ENCODE data around the gene MAD2L1.

Gene MAD2L1

DNA sequence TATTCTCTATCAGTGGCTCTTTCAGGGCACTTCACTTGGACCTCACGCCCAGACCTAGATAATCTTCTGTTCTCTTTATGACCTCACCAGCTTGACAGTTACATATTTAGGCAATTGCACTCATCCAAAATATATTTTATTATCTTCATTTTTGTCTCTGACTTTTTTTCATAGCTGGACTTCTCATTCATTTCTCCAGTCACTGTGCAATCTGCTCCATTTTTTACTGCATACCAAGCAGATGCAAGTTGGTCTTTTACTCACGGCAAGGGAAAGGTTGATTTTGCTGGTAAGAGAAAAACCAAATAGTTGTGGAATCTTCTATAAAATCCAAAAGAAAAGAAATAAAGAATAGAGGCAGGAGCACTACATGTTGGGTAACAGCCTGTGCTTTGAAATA is 31.7 kb downstream of the MAD2L1 start:
- H3K4me1 ChIP-seq (ENCODE audit: control insufficient read depth, insufficient read depth, low read length) = no peaks in the 10 kb centered on the region
- no peaks in the 10 kb centered on the region for H3K9me3 ChIP-seq (ENCODE audit: control insufficient read depth, insufficient read depth, low read depth, low read length)
- ChIA-PET CTCF (no interaction called here), POLR2A (no interaction called here)
- H3K36me3 ChIP-seq (ENCODE audit: control insufficient read depth in 2 of 2, insufficient read depth in 1 of 2, low read length in 2 of 2) = no peaks in the 10 kb centered on the region
- TF ChIP-seq, protein P1, sequence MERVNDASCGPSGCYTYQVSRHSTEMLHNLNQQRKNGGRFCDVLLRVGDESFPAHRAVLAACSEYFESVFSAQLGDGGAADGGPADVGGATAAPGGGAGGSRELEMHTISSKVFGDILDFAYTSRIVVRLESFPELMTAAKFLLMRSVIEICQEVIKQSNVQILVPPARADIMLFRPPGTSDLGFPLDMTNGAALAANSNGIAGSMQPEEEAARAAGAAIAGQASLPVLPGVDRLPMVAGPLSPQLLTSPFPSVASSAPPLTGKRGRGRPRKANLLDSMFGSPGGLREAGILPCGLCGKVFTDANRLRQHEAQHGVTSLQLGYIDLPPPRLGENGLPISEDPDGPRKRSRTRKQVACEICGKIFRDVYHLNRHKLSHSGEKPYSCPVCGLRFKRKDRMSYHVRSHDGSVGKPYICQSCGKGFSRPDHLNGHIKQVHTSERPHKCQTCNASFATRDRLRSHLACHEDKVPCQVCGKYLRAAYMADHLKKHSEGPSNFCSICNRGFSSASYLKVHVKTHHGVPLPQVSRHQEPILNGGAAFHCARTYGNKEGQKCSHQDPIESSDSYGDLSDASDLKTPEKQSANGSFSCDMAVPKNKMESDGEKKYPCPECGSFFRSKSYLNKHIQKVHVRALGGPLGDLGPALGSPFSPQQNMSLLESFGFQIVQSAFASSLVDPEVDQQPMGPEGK (tag by site-specific recombination; IDR thresholded peaks at IDR 0.05) = no peak
- TF ChIP-seq ZNF416 (tag by site-specific recombination; IDR thresholded peaks at IDR 0.05) = no peak
- no peak for TF ChIP-seq ZFP3 (tag by site-specific recombination; IDR thresholded peaks at IDR 0.05; ENCODE audit: low read depth)
- TF ChIP-seq, protein P2, sequence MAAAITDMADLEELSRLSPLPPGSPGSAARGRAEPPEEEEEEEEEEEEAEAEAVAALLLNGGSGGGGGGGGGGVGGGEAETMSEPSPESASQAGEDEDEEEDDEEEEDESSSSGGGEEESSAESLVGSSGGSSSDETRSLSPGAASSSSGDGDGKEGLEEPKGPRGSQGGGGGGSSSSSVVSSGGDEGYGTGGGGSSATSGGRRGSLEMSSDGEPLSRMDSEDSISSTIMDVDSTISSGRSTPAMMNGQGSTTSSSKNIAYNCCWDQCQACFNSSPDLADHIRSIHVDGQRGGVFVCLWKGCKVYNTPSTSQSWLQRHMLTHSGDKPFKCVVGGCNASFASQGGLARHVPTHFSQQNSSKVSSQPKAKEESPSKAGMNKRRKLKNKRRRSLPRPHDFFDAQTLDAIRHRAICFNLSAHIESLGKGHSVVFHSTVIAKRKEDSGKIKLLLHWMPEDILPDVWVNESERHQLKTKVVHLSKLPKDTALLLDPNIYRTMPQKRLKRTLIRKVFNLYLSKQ (tag by site-specific recombination; IDR thresholded peaks at IDR 0.05; ENCODE audit: borderline replicate concordance) = no peak
- TF ChIP-seq ZNF501 (tag by site-specific recombination; IDR thresholded peaks at IDR 0.05) = no peak
- TF ChIP-seq, protein P3, sequence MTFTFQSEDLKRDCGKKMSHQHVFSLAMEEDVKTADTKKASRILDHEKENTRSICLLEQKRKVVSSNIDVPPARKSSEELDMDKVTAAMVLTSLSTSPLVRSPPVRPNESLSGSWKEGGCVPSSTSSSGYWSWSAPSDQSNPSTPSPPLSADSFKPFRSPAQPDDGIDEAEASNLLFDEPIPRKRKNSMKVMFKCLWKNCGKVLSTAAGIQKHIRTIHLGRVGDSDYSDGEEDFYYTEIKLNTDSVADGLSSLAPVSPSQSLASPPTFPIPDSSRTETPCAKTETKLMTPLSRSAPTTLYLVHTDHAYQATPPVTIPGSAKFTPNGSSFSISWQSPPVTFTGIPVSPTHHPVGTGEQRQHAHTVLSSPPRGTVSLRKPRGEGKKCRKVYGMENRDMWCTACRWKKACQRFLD (tag by site-specific recombination; IDR thresholded peaks at IDR 0.05) = no peak
- no peak for TF ChIP-seq ZNF560 (tag by site-specific recombination; IDR thresholded peaks at IDR 0.05; ENCODE audit: borderline replicate concordance)
- TF ChIP-seq, protein P4, sequence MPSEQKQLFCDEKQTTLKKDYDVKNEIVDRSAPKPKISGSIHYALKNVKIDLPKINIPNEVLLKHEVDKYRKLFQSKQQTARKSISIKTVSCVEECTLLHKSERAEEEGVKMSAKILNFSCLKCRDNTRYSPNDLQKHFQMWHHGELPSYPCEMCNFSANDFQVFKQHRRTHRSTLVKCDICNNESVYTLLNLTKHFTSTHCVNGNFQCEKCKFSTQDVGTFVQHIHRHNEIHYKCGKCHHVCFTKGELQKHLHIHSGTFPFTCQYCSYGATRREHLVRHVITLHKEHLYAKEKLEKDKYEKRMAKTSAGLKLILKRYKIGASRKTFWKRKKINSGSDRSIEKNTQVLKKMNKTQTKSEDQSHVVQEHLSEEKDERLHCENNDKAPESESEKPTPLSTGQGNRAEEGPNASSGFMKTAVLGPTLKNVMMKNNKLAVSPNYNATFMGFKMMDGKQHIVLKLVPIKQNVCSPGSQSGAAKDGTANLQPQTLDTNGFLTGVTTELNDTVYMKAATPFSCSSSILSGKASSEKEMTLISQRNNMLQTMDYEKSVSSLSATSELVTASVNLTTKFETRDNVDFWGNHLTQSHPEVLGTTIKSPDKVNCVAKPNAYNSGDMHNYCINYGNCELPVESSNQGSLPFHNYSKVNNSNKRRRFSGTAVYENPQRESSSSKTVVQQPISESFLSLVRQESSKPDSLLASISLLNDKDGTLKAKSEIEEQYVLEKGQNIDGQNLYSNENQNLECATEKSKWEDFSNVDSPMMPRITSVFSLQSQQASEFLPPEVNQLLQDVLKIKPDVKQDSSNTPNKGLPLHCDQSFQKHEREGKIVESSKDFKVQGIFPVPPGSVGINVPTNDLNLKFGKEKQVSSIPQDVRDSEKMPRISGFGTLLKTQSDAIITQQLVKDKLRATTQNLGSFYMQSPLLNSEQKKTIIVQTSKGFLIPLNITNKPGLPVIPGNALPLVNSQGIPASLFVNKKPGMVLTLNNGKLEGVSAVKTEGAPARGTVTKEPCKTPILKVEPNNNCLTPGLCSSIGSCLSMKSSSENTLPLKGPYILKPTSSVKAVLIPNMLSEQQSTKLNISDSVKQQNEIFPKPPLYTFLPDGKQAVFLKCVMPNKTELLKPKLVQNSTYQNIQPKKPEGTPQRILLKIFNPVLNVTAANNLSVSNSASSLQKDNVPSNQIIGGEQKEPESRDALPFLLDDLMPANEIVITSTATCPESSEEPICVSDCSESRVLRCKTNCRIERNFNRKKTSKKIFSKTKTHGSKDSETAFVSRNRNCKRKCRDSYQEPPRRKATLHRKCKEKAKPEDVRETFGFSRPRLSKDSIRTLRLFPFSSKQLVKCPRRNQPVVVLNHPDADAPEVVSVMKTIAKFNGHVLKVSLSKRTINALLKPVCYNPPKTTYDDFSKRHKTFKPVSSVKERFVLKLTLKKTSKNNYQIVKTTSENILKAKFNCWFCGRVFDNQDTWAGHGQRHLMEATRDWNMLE (tag by site-specific recombination; conservative IDR thresholded peaks at IDR 0.05; ENCODE audit: low read depth) = no peak
- TF ChIP-seq ZNF266 (tag by site-specific recombination; IDR thresholded peaks at IDR 0.05; ENCODE audit: low read depth) = no peak
- TF ChIP-seq ZBTB21 (tag by site-specific recombination; IDR thresholded peaks at IDR 0.05) = no peak
- TF ChIP-seq ZNF23 (tag by site-specific recombination; IDR thresholded peaks at IDR 0.05; ENCODE audit: borderline replicate concordance) = no peak
- no peak overlapping the region for H3K4me3 ChIP-seq (ENCODE audit: low read depth, low read length)
- H3K27ac ChIP-seq (ENCODE audit: extremely low read depth, low read depth, low read length) = no peak overlapping the region

DNA sequence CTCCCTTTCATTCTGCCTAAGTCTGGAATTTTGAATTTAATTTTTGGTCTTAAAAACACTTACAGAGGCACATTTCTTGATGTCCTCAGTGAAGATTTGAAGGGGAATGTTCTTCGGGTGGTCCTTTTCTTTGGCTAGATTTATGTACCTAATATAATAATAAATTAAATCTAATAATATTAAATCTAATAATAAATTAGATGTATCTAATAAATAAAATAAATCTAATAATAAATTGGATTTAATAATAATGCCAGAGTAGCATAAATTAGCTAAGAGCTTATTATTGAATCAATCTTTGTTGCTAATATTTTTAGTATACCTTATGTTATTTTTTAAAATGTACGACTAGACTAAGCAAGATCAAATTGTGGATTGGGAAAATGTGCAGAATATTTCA is 39.8 kb downstream of the MAD2L1 start:
- ChIA-PET CTCF (interaction anchor here (0.6 to 0.7 kb wide), 2 partner anchors 17 to 167 kb away, joined by 4 read pairs; no protein-coding TSS in a partner anchor), POLR2A (no interaction called here)
- Histone ChIP-seq H3K36me3 (ENCODE audit: control insufficient read depth in 2 of 2, insufficient read depth in 1 of 2, low read length in 2 of 2) (no peaks in the 10 kb centered on the region), H3K4me3 (ENCODE audit: low read depth, low read length) (no peak overlapping the region), H3K27ac (ENCODE audit: extremely low read depth, low read depth, low read length) (no peak overlapping the region), H3K9me3 (ENCODE audit: control insufficient read depth, insufficient read depth, low read depth, low read length) (no peaks in the 10 kb centered on the region), H3K4me1 (ENCODE audit: control insufficient read depth, insufficient read depth, low read length) (no peaks in the 10 kb centered on the region)
- TF ChIP-seq SETDB1 (IDR thresholded peaks at IDR 0.05; ENCODE audit: insufficient read length, low read length) (no peak), ZNF248 (tag by site-specific recombination; IDR thresholded peaks at IDR 0.05) (no peak), SP3 (tag by site-specific recombination; IDR thresholded peaks at IDR 0.05) (no peak), ZBTB8A (tag by site-specific recombination; IDR thresholded peaks at IDR 0.05) (no peak), ZNF10 (tag by site-specific recombination; IDR thresholded peaks at IDR 0.05) (no peak), KLF16 (tag by site-specific recombination; IDR thresholded peaks at IDR 0.05) (no peak), GFI1B (tag by site-specific recombination; IDR thresholded peaks at IDR 0.05) (no peak), ZNF561 (tag by site-specific recombination; IDR thresholded peaks at IDR 0.05; ENCODE audit: borderline replicate concordance) (no peak), ZBTB1 (tag by site-specific recombination; IDR thresholded peaks at IDR 0.05) (no peak)
- TF ChIP-seq, protein P5, sequence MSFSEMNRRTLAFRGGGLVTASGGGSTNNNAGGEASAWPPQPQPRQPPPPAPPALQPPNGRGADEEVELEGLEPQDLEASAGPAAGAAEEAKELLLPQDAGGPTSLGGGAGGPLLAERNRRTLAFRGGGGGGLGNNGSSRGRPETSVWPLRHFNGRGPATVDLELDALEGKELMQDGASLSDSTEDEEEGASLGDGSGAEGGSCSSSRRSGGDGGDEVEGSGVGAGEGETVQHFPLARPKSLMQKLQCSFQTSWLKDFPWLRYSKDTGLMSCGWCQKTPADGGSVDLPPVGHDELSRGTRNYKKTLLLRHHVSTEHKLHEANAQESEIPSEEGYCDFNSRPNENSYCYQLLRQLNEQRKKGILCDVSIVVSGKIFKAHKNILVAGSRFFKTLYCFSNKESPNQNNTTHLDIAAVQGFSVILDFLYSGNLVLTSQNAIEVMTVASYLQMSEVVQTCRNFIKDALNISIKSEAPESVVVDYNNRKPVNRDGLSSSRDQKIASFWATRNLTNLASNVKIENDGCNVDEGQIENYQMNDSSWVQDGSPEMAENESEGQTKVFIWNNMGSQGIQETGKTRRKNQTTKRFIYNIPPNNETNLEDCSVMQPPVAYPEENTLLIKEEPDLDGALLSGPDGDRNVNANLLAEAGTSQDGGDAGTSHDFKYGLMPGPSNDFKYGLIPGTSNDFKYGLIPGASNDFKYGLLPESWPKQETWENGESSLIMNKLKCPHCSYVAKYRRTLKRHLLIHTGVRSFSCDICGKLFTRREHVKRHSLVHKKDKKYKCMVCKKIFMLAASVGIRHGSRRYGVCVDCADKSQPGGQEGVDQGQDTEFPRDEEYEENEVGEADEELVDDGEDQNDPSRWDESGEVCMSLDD (tag by site-specific recombination; IDR thresholded peaks at IDR 0.05) = no peak
